ENCODE measurements around the gene CDK9.
A peak's percentile ranks its signal among the peaks of the same experiment; 100 is the strongest.
"Not testable (repeated sequence)": the region's sequence is repeated elsewhere in the genome, so short reads cannot be mapped to it uniquely, and the experiment has no call there.

CDK9 gene

GRCh38 chr9:127780126-127780885 is 5.5 kb upstream of the CDK9 start:
- DNase-seq (ENCODE audit: low read depth), result no peak

DNA sequence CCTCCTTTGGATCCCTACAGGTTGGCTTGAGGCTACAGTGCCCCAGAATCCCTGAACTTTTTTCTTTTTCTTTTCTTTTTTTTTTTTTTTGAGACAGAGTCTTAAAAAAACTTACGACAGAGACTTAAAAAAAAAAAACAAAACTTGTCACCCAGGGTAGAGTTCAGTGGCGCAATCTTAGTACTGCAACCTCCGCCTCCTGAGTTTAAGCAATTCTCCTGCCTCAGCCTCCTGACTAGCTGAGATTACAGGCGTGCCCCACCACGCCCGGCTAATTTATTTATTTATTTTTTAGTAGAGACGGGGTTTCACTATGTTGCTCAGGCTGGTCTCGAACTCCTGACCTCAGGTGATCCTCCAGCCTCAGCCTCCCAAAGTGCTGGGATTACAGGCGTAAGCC is 4.9 kb upstream of the CDK9 start:
- not testable (repeated sequence) for DNase-seq (ENCODE audit: low read depth)

- no peak for DNase-seq (ENCODE audit: low read depth)
Measured at GRCh38 chr9:127781806-127782205, 4.0 kb upstream of the CDK9 start.

- peak; percentile 49 for DNase-seq (ENCODE audit: low read depth)
Measured at GRCh38 chr9:127783111-127784008, 2.5 kb upstream of the CDK9 start.

DNA sequence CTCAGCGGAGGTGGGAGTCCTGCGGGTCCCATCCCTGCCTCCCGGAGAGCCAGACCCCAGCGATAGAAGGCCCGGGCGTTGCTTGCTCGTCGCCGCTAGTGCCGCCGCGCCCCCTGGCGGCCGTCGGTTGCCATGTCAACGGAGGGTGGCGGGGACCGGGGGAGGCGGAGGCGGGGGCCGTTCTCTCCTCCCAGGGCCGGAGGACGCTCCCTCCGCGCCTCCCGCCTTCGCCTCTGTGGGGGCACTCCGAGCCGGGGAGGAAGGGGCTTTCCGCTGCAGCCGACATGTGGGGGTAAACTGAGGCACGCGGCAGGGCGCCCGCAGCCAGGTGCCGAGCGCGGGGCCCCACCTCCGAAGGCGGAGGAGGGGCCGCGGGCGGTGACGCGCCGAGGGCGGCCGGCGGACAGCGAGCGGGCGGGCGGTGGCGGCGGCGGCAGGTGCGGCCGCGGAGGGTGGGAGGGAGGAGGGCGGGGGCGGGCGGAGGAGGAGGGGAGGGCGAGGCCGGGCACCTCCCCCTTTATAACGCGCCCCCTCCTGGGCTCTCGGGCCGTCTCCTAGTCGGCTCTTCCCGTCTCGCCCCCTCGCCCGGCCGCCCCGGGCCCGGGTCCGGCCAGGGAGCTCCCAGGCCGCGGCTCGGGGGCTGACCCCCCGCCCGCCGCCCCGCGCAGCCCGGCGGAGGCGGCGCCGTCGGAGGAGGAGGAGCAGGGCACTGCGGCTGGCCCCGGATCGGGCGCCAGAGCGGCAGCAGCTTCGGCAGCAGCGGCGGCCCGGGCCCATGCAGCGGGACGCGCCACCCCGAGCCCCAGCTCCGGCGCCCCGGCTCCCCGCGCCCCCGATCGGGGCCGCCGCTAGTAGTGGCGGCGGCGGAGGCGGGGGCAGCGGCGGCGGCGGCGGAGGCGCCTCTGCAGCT is 556 bp upstream of the CDK9 start:
- peak; percentile 86 for DNase-seq (ENCODE audit: low read depth)

- no peak for DNase-seq (ENCODE audit: low read depth)
Measured at GRCh38 chr9:127786773-127787104, 905 bp downstream of the CDK9 start.

DNA sequence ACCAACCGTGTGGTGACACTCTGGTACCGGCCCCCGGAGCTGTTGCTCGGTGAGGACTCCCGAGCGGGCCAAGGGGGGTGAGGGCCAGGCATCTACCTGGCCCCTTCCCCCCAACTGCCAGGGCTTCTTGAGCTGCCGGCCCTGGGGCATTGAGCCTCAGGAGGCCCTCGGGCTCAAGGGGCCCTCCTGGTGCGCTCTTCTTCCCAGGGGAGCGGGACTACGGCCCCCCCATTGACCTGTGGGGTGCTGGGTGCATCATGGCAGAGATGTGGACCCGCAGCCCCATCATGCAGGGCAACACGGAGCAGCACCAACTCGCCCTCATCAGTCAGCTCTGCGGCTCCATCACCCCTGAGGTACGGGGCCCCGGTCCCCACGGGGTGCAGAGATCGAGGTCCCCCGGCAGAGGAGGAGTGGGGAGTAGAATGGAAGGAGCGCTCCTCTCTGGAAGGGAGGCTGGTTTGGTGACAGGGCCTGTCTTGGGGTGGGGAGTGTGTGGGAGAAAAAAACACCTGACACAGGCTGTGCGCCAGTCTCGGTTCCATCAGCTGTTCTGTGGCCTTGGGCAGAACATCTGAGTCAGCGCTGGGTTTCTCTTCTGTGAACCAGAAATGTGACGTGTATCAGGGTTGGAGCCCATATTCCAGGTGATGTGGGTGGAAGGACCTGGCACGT is 2.6 kb downstream of the CDK9 start:
- peak; percentile 49 for DNase-seq (ENCODE audit: low read depth)

DNA sequence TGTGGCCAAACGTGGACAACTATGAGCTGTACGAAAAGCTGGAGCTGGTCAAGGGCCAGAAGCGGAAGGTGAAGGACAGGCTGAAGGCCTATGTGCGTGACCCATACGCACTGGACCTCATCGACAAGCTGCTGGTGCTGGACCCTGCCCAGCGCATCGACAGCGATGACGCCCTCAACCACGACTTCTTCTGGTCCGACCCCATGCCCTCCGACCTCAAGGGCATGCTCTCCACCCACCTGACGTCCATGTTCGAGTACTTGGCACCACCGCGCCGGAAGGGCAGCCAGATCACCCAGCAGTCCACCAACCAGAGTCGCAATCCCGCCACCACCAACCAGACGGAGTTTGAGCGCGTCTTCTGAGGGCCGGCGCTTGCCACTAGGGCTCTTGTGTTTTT is 3.3 kb downstream of the CDK9 start:
- no peak for DNase-seq (ENCODE audit: low read depth)

GRCh38 chr9:127790094-127790855 is 4.4 kb downstream of the CDK9 start:
- no peak for DNase-seq (ENCODE audit: low read depth)

GRCh38 chr9:127791085-127791484 is 5.3 kb downstream of the CDK9 start:
- DNase-seq (ENCODE audit: low read depth), result no peak

GRCh38 chr9:127792417-127793031 is 6.7 kb downstream of the CDK9 start:
- DNase-seq (ENCODE audit: low read depth), result no peak

DNA sequence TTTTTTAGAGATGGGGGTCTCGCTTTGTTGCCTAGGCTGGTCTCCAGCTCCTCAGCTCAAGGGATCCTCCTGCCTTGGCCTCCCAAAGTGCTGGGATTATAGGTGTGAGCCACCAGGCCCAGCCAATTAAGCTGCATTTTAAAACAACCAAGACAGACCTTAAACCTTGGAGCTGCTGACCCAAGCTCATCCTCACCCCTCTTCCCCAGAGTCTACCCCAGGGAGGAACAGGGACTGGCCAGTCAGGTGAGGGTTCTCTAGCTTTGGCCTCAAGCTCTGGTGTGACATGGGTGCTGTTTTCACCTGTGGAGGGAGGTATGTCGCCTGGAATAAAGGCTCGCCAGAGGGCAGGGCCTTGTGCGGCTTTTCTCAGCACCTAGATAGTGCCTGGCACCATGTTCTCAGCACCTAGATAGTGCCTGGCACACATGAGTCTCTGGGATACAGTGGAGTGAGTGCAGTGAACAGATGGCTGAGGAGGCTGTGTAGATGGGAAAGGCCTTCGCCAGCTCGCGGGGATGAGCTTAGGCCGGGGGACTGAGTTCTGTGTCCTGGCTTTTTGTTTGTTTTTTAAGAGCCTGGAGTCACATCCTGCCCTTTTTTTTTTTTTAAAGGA is 7.4 kb downstream of the CDK9 start:
- no peak for DNase-seq (ENCODE audit: low read depth)

GRCh38 chr9:127794001-127794791 is 8.4 kb downstream of the CDK9 start:
- DNase-seq (ENCODE audit: low read depth), result no peak

DNA sequence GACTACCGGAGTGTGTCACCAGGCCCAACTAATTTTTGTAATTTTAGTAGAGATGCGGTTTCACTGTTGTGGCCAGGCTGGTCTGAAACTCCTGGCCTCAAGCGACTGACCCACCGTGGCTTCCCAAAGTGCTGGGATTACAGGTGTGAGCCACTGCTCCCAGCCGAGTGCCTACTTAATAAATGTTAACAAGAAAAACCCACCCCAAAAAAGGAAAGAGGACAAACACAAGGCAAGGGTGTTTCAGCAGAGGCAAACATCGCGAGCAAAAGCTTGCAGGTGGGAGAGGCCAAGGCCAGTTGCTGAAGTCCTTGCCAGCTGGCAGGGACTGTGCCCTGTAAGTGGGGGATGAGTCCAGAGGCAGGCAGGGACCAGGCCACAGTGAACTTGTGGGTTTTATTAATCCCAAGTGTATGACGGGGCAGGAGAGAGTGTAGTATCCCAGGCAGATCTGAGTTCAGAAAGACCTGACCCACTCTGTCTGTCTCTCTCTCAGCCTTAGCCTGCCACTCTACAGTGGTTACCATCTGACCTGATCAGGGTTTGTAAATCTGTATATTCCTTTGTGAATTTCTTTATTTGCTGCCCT is 10.5 kb downstream of the CDK9 start:
- no peak for DNase-seq (ENCODE audit: low read depth)

- DNase-seq (ENCODE audit: low read depth), result no peak
Measured at GRCh38 chr9:127796852-127797370, 11.1 kb downstream of the CDK9 start.

GRCh38 chr9:127801955-127802575 is 16.2 kb downstream of the CDK9 start:
- no peak for DNase-seq (ENCODE audit: low read depth)

DNA sequence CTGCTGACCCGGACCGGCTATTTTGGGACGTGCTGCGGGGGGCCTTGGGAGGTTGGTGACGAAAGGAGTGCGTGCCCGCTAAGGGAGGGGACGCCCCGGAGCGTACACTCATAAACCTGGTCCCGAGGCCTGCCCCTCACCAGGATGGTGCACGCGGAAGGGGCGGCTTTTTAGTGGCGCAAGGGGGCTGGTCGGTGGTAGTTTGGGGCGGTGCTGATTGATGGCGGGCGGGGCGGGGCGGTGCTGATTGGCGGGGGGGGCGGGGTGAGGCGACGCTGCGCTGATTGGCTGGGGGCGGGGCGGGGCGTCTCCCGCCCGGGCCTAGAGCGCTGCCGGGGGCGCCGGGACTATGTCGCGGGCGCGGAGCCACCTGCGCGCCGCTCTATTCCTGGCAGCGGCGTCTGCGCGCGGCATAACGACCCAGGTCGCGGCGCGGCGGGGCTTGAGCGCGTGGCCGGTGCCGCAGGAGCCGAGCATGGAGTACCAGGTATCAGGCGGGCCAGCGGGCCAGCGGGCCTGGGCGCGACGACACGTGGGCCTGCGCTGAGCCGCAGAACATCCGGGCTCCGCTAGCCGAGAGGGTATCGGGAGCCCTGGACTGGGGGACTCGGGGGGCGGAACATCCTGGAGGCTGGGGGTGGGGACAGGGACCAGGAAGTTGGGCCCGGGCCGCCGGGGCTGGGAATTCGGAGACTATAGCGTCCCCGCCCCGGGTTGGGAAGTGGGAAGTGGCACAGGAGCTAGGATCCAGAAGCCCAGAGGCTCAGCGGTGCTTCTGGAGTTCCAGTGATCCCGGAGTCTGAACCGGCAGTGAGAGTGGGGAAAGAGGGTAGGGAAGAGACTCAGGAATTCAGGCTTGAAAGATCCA is 17.0 kb downstream of the CDK9 start, which contains the start of gene FPGS:
Gene FPGS (plus strand): TSS at position 307 of the 868 bp plus-strand sequence. CDS start 43 bp downstream, at position 350.
- peak; percentile 76 for DNase-seq (ENCODE audit: low read depth)

Measured in activated T-helper 9 cell treated with anti-CD3 and anti-CD28 coated beads, Interleukin-2, amount 50 U/mL, for 16 hours (primary cell).